DMS79 (cell line): ENCODE measurements around the gene SPECC1.
A peak's percentile ranks its signal among the peaks of the same experiment; 100 is the strongest.
"Not testable (repeated sequence)": the region's sequence is repeated elsewhere in the genome, so short reads cannot be mapped to it uniquely, and the experiment has no call there.

Experiments used
- DNase-seq: peaks from one replicate; lab custom pipeline; 2025; lab: John Stamatoyannopoulos, UW

SPECC1 gene

GRCh38 chr17:20173091-20173490 is 163.9 kb downstream of the SPECC1 start:
- no peak for DNase-seq

- DNase-seq, result no peak
Measured at GRCh38 chr17:20174588-20175265, 165.6 kb downstream of the SPECC1 start.

GRCh38 chr17:20179041-20179440 is 169.9 kb downstream of the SPECC1 start:
- DNase-seq, result no peak

- no peak for DNase-seq
Measured at GRCh38 chr17:20180661-20181060, 171.5 kb downstream of the SPECC1 start.

- no peak for DNase-seq
Measured at GRCh38 chr17:20184181-20184580, 175.0 kb downstream of the SPECC1 start.

- no peak for DNase-seq
Measured at GRCh38 chr17:20184977-20185619, 175.9 kb downstream of the SPECC1 start.

- no peak for DNase-seq
Measured at GRCh38 chr17:20187049-20187448, 177.9 kb downstream of the SPECC1 start.

- no peak for DNase-seq
Measured at GRCh38 chr17:20189302-20189701, 180.1 kb downstream of the SPECC1 start.

- no peak for DNase-seq
Measured at GRCh38 chr17:20189979-20190378, 180.8 kb downstream of the SPECC1 start.

GRCh38 chr17:20190605-20191004 is 181.4 kb downstream of the SPECC1 start:
- no peak for DNase-seq

GRCh38 chr17:20191056-20191455 is 181.9 kb downstream of the SPECC1 start:
- DNase-seq, result no peak

- not testable (repeated sequence) for DNase-seq
Measured at GRCh38 chr17:20196286-20196685, 187.1 kb downstream of the SPECC1 start.

GRCh38 chr17:20197272-20197926 is 188.2 kb downstream of the SPECC1 start:
- no peak for DNase-seq

GRCh38 chr17:20200016-20200795 is 191.0 kb downstream of the SPECC1 start:
- no peak for DNase-seq

- DNase-seq, result no peak
Measured at GRCh38 chr17:20200865-20201458, 191.8 kb downstream of the SPECC1 start.

GRCh38 chr17:20202141-20202621 is 193.0 kb downstream of the SPECC1 start:
- DNase-seq, result peak; percentile 79

- no peak for DNase-seq
Measured at GRCh38 chr17:20203018-20203417, 193.9 kb downstream of the SPECC1 start.

GRCh38 chr17:20203761-20204263 is 194.7 kb downstream of the SPECC1 start:
- no peak for DNase-seq

GRCh38 chr17:20205609-20206008 is 196.4 kb downstream of the SPECC1 start:
- DNase-seq, result no peak

GRCh38 chr17:20206068-20206467 is 196.9 kb downstream of the SPECC1 start:
- DNase-seq, result no peak

GRCh38 chr17:20206591-20206990 is 197.4 kb downstream of the SPECC1 start:
- DNase-seq, result no peak
